Astrocyte (in vitro differentiated cells and primary cell): Measurements from ENCODE around the gene LAMC1. TPM values are rescaled to one million over a fixed set of nuclear protein-coding genes. Genes with fewer than 3 reads are reported as not detected.

Source experiments
- DNase-seq: peaks from one replicate; pipeline ENCODE4 v3.0.0-alpha.2; 2010; ENCODE audit warnings: low read depth
- FAIRE-seq: peaks from 2 replicates; lab custom pipeline; 2011; peaks lifted over from hg19 to GRCh38; lab: Jason Lieb, UNC
- H2AFZ ChIP-seq: 2 replicates; pipeline ENCODE4 v1.6.0; 2012; ENCODE audit warnings: low read depth, low read length, inconsistent platforms
- H3K27ac ChIP-seq: 2 replicates; pipeline ENCODE4 v1.5.1; 2011; ENCODE audit warnings: low read depth, low read length, inconsistent platforms
- H3K27me3 ChIP-seq: 2 replicates; pipeline ENCODE4 v1.6.0; 2011; ENCODE audit warnings: low read length, inconsistent platforms; ENCODE audit not compliant: insufficient read depth
- H3K36me3 ChIP-seq: 2 replicates; pipeline ENCODE4 v1.5.1; 2011; ENCODE audit warnings: low read length, inconsistent platforms; ENCODE audit not compliant: insufficient read depth
- H3K4me1 ChIP-seq: 2 replicates; pipeline ENCODE4 v1.5.1; 2011; ENCODE audit warnings: low read length, inconsistent platforms; ENCODE audit not compliant: insufficient read depth
- H3K4me2 ChIP-seq: 2 replicates; pipeline ENCODE4 v1.6.0; 2012; ENCODE audit warnings: low read length, inconsistent platforms
- H3K4me3 ChIP-seq: 2 replicates; pipeline ENCODE4 v1.5.1; 2011; ENCODE audit warnings: low read depth, mild to moderate bottlenecking, low read length, inconsistent platforms; ENCODE audit not compliant: insufficient read depth
- H3K79me2 ChIP-seq: 2 replicates; pipeline ENCODE4 v1.6.0; 2012; ENCODE audit warnings: mild to moderate bottlenecking, low read length, inconsistent platforms; ENCODE audit not compliant: insufficient read depth
- H3K9ac ChIP-seq: 2 replicates; pipeline ENCODE4 v1.6.0; 2012; ENCODE audit warnings: mild to moderate bottlenecking, low read length, inconsistent platforms
- H3K9me3 ChIP-seq: 2 replicates; pipeline ENCODE4 v1.5.1; 2012; ENCODE audit warnings: low read depth, mild to moderate bottlenecking, low read length, inconsistent platforms; ENCODE audit not compliant: insufficient read depth
- H4K20me1 ChIP-seq: 2 replicates; pipeline ENCODE4 v1.6.0; 2012; ENCODE audit warnings: low read length, inconsistent platforms; ENCODE audit not compliant: insufficient read depth
- H3K27ac Mint-ChIP-seq: one replicate; pipeline ENCODE4 v1.8.0; 2021; ENCODE audit warnings: mild to moderate bottlenecking, mixed read lengths; ENCODE audit not compliant: unreplicated experiment
- H3K27me3 Mint-ChIP-seq: one replicate; pipeline ENCODE4 v1.8.0; 2021; ENCODE audit warnings: low read depth, mixed read lengths; ENCODE audit not compliant: unreplicated experiment
- H3K36me3 Mint-ChIP-seq: one replicate; pipeline ENCODE4 v1.8.0; 2021; ENCODE audit warnings: low read depth, mixed read lengths; ENCODE audit not compliant: unreplicated experiment
- H3K4me1 Mint-ChIP-seq: one replicate; pipeline ENCODE4 v1.8.0; 2021; ENCODE audit warnings: low read depth, mixed read lengths; ENCODE audit not compliant: unreplicated experiment
- H3K4me3 Mint-ChIP-seq: one replicate; pipeline ENCODE4 v1.8.0; 2021; ENCODE audit warnings: mild to moderate bottlenecking, moderate library complexity, mixed read lengths; ENCODE audit not compliant: unreplicated experiment
- H3K9me3 Mint-ChIP-seq: one replicate; pipeline ENCODE4 v1.8.0; 2021; ENCODE audit warnings: mild to moderate bottlenecking, mixed read lengths; ENCODE audit not compliant: unreplicated experiment
- CTCF ChIP-seq: IDR thresholded peaks from 2 replicates; pipeline ENCODE4 v1.5.1; 2011; ENCODE audit warnings: low read depth, mild to moderate bottlenecking, inconsistent platforms, low read length, moderate library complexity; ENCODE audit not compliant: insufficient read depth
- EZH2 ChIP-seq: IDR thresholded peaks from 2 replicates; pipeline ENCODE4 v1.6.1; 2012; ENCODE audit warnings: mild to moderate bottlenecking, low read length, inconsistent platforms; ENCODE audit not compliant: insufficient read depth
- total RNA-seq: library from RNA; stranded (reverse); gene quantifications from 2 replicates; pipeline ENCODE4 v1.2.1, GENCODE V29; 2021

Gene LAMC1
- total RNA-seq, 1 donor from 2014 or later, result 270 TPM

DNA sequence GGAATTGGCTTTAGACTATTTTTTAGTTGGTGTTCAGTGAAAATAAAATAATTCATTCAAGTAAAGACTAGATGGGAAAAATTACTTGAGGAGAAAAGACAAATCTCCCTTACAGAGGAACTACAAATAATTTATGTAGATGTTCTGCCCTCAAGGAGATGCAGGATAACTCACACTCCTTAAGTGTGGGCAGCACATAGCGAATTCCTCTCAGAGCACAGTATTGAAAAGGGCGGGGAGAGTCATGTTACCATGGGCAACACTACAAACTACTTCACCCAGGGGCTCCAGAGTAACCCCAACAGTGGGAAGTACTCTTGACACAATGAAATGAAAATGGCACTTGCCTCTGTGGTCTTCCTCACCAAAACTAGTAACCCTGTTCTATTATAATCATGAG is 142.2 kb downstream of the LAMC1 start:
- Histone ChIP-seq H3K27ac (peak overlapping the region; percentile 46), H2AFZ (no peak overlapping the region), H3K79me2 (no peaks in the 10 kb centered on the region), H3K27me3 (no peaks in the 10 kb centered on the region), H3K9ac (no peak overlapping the region), H3K9me3 (no peaks in the 10 kb centered on the region), H3K36me3 (no peaks in the 10 kb centered on the region), H3K4me3 (no peak overlapping the region), H4K20me1 (no peaks in the 10 kb centered on the region), H3K4me1 (peaks cover 27% of the 10 kb centered on the region), H3K4me2 (no peak overlapping the region)
- no peak for DNase-seq
- Mint-ChIP-seq H3K27ac (peak overlapping the region; percentile 48), H3K4me3 (no peak overlapping the region), H3K9me3 (no peaks in the 10 kb centered on the region), H3K36me3 (no peaks in the 10 kb centered on the region), H3K27me3 (no peaks in the 10 kb centered on the region), H3K4me1 (peaks cover 15% of the 10 kb centered on the region)
- TF ChIP-seq CTCF (no peak), EZH2 (no peak)
- FAIRE-seq, result no peak

DNA sequence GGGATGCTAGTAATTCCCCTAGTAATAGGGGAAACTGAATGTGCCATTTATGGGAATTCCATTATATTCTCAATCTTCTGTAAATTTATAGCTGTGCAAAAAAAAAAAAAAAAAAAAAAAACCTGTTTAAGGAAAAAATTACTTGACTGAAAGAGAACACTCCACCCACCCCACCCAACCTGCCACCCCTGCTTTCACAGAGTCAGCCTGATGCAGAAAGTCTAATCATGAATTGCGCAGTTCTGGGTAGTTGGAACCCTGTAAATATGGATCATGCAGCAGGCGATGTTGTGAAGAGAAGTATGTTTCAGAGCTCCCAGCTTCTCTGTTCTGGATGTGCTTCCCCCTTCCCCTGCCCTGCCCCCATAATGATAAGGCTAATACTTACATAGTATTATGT is 143.2 kb downstream of the LAMC1 start:
- Histone ChIP-seq H4K20me1 (no peaks in the 10 kb centered on the region), H3K9ac (no peak overlapping the region), H3K27ac (no peak overlapping the region), H3K36me3 (no peaks in the 10 kb centered on the region), H3K4me1 (peaks cover 27% of the 10 kb centered on the region), H3K27me3 (no peaks in the 10 kb centered on the region), H2AFZ (no peak overlapping the region), H3K4me2 (no peak overlapping the region), H3K9me3 (no peaks in the 10 kb centered on the region), H3K4me3 (no peak overlapping the region), H3K79me2 (no peaks in the 10 kb centered on the region)
- Mint-ChIP-seq H3K27ac (no peak overlapping the region), H3K9me3 (no peaks in the 10 kb centered on the region), H3K36me3 (no peaks in the 10 kb centered on the region), H3K4me3 (no peak overlapping the region), H3K27me3 (no peaks in the 10 kb centered on the region), H3K4me1 (peaks cover 15% of the 10 kb centered on the region)
- FAIRE-seq, result no peak
- DNase-seq, result no peak
- TF ChIP-seq CTCF, result no peak
- TF ChIP-seq EZH2, result no peak

DNA sequence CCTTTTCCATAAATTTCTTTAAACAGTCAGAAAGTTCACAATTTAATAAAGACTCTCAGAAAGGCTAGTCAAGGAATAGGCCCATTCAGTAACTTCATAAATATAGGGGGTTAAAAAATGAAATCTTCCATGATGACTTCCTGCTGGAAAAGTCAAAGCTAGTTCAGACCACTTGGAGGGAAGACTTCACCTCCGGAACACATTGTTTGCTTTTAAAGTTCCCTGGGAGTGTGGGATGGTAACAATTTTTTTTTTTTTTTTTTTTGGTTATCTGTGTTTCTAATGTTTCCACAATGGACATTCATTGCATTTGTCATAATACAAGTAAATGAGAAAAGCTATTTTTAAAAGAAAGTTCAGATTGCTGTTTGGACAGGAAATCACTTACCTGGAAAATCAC is 144.5 kb downstream of the LAMC1 start:
- Mint-ChIP-seq H3K4me1 (peaks cover 15% of the 10 kb centered on the region), H3K36me3 (no peaks in the 10 kb centered on the region), H3K4me3 (no peak overlapping the region), H3K27ac (no peak overlapping the region), H3K27me3 (no peaks in the 10 kb centered on the region), H3K9me3 (no peaks in the 10 kb centered on the region)
- FAIRE-seq (no peak), DNase-seq (no peak)
- H3K9me3 ChIP-seq, result no peaks in the 10 kb centered on the region
- H3K27me3 ChIP-seq, result no peaks in the 10 kb centered on the region
- no peak for TF ChIP-seq CTCF
- TF ChIP-seq EZH2, result no peak
- H3K9ac ChIP-seq, result no peak overlapping the region
- H3K4me3 ChIP-seq, result no peak overlapping the region
- H3K36me3 ChIP-seq, result no peaks in the 10 kb centered on the region
- peaks cover 25% of the 10 kb centered on the region for H3K4me1 ChIP-seq
- no peak overlapping the region for H3K27ac ChIP-seq
- H3K79me2 ChIP-seq, result no peaks in the 10 kb centered on the region
- H3K4me2 ChIP-seq, result no peak overlapping the region
- H4K20me1 ChIP-seq, result no peaks in the 10 kb centered on the region
- H2AFZ ChIP-seq, result no peak overlapping the region
